ENCODE data around the gene CMIP.

CMIP gene

DNA sequence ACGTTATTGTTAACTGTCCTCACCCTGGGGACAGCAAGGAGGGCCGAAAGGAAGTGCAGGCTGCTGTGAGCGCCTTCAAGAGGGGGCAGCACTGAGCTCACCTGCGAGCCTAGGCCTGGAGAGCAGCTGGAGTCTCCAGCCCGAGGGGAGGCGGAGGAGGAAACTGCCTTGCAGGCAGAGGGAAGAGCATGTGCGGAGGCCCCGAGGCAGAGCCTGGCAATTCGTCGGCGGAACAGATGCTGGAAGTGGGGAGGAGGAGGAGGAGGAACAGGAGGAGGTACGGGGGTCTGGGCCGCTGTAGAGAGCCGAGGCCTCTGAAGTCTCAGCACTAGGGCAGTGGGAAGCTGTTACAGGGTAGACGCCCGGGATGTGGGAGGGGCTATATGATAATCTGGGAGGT is 284.8 kb downstream of the CMIP start:
- Histone ChIP-seq H3K4me3 (ENCODE audit: low read depth, low read length) (no peak overlapping the region), H3K4me1 (no peaks in the 10 kb centered on the region), H2AFZ (no peak overlapping the region), H3K36me3 (ENCODE audit: control insufficient read depth, insufficient read depth, low read length) (no peaks in the 10 kb centered on the region), H3K27me3 (ENCODE audit: control insufficient read depth, insufficient read depth, low read length) (no peaks in the 10 kb centered on the region), H3K9ac (no peak overlapping the region), H3K27ac (no peak overlapping the region), H3K9me3 (ENCODE audit: control insufficient read depth, low read length) (no peaks in the 10 kb centered on the region), H3K4me2 (ENCODE audit: low read length) (no peak overlapping the region), H3K79me2 (no peaks in the 10 kb centered on the region)
- TF ChIP-seq, protein P1, sequence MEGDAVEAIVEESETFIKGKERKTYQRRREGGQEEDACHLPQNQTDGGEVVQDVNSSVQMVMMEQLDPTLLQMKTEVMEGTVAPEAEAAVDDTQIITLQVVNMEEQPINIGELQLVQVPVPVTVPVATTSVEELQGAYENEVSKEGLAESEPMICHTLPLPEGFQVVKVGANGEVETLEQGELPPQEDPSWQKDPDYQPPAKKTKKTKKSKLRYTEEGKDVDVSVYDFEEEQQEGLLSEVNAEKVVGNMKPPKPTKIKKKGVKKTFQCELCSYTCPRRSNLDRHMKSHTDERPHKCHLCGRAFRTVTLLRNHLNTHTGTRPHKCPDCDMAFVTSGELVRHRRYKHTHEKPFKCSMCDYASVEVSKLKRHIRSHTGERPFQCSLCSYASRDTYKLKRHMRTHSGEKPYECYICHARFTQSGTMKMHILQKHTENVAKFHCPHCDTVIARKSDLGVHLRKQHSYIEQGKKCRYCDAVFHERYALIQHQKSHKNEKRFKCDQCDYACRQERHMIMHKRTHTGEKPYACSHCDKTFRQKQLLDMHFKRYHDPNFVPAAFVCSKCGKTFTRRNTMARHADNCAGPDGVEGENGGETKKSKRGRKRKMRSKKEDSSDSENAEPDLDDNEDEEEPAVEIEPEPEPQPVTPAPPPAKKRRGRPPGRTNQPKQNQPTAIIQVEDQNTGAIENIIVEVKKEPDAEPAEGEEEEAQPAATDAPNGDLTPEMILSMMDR (IDR thresholded peaks at IDR 0.05) = no peak

DNA sequence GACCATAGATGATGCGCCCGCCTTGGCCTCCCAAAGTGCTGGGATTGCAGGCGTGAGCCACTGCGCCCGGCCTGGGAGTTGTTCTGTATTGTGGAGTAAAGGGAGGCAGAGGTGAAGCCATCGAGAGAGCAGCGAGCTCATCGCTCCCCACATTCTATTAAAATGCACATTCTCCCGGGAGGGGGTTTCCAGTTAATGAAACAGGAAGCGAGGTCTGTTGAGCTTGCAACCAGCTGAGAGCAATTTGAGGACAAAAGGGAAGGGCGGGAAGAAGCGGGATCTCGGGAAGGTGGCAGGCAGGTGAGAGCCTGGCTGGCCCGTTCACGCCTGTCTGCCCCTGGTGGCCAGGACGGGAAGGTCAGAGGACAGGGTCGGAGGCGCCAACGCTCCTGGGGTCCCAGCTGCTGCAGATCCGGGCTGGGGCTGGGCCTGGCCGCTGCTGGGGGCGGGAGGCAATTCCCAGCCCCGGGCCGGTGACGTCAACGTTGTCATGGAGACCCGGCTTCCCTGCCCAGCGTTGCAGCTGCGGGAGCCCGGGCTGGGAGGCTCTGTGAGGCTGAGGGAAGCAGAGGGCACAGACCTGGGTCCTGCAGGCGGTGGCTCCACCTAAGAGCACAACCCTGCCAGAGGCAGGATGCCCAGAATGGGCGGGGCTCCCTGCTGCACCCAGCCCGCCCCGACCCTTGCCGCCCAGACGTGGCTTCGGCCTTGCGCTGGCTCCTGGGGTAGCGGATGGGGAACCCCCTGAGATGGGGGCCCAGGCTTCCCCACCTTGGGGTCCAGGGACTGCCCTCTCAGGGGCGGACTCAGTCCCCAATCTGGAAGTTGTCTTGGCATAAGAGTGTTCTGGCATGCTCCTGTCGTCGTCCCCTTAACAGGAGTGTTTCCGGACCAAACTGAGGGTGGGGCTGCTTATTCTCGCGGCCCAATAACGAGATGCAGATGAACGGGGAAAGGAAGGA is 285.8 kb downstream of the CMIP start:
- Histone ChIP-seq H3K4me2 (ENCODE audit: low read length) (peak overlapping the region; percentile 54), H3K4me3 (ENCODE audit: low read depth, low read length) (peak overlapping the region; percentile 19), H3K27ac (peak overlapping the region; percentile 16), H3K27me3 (ENCODE audit: control insufficient read depth, insufficient read depth, low read length) (no peaks in the 10 kb centered on the region), H3K4me1 (no peaks in the 10 kb centered on the region), H2AFZ (peak overlapping the region; percentile 86), H3K79me2 (no peaks in the 10 kb centered on the region), H3K9me3 (ENCODE audit: control insufficient read depth, low read length) (no peaks in the 10 kb centered on the region), H3K9ac (no peak overlapping the region), H3K36me3 (ENCODE audit: control insufficient read depth, insufficient read depth, low read length) (no peaks in the 10 kb centered on the region)
- TF ChIP-seq, protein P1 (IDR thresholded peaks at IDR 0.05) = peak; percentile 64

DNA sequence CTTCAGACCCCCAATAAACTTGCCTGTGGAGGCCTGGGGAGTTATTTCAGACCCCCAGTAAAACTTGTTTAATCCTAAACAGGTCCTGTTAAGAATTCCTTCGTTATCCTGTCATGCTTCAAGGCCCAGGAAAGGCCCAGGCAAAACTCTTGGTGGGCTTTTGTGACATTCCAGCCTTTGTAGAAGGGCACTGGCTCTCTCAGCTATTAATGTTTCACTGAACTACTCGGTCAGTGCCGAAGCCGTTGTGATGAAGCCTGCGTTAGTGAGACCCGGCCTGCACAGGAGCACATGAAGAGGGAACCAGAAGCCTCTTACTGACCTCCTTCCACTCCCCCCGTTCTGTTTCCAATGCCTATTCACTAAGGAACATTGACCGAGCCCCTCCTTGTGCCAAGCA is 287.0 kb downstream of the CMIP start:
- H3K36me3 ChIP-seq (ENCODE audit: control insufficient read depth, insufficient read depth, low read length) = no peaks in the 10 kb centered on the region
- no peak overlapping the region for H3K27ac ChIP-seq
- no peak overlapping the region for H3K9ac ChIP-seq
- no peak overlapping the region for H3K4me3 ChIP-seq (ENCODE audit: low read depth, low read length)
- H3K4me2 ChIP-seq (ENCODE audit: low read length) = no peak overlapping the region
- H3K27me3 ChIP-seq (ENCODE audit: control insufficient read depth, insufficient read depth, low read length) = no peaks in the 10 kb centered on the region
- no peaks in the 10 kb centered on the region for H3K9me3 ChIP-seq (ENCODE audit: control insufficient read depth, low read length)
- TF ChIP-seq, protein P1 (IDR thresholded peaks at IDR 0.05) = no peak
- no peak overlapping the region for H2AFZ ChIP-seq
- H3K79me2 ChIP-seq = no peaks in the 10 kb centered on the region
- H3K4me1 ChIP-seq = no peaks in the 10 kb centered on the region

DNA sequence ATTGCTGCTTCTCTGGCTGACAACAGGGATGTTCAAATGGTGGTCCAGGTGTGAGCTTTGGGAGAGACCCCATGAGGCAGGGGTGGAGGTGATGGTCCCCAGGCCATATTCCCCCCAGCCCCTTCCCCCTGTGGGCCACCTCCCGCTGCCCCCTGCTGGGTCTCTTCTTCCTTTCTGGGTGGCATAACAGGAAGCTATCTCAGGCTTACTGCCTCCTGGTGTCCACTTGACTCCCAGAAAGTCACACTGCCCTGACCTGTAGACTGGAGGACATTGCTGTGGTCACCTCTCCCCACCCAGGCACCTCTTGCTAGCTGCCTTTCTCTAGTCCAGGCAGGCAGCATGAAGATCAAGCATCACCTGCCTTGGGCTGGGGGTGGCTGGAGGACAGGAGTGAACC is 288.1 kb downstream of the CMIP start:
- Histone ChIP-seq H3K27me3 (ENCODE audit: control insufficient read depth, insufficient read depth, low read length) (no peaks in the 10 kb centered on the region), H3K4me1 (no peaks in the 10 kb centered on the region), H3K36me3 (ENCODE audit: control insufficient read depth, insufficient read depth, low read length) (no peaks in the 10 kb centered on the region), H2AFZ (no peak overlapping the region), H3K4me2 (ENCODE audit: low read length) (no peak overlapping the region), H3K9me3 (ENCODE audit: control insufficient read depth, low read length) (no peaks in the 10 kb centered on the region), H3K4me3 (ENCODE audit: low read depth, low read length) (no peak overlapping the region), H3K27ac (no peak overlapping the region), H3K79me2 (no peaks in the 10 kb centered on the region), H3K9ac (no peak overlapping the region)
- TF ChIP-seq, protein P1 (IDR thresholded peaks at IDR 0.05) = no peak

Data from parathyroid adenoma (tissue), 2 donors.